Measurements from ENCODE around the gene PPP2R5B. TPM values are rescaled to one million over a fixed set of nuclear protein-coding genes. Genes with fewer than 3 reads are reported as not detected.
A peak's percentile ranks its signal among the peaks of the same experiment; 100 is the strongest.

The PPP2R5B gene
- total and polyA plus RNA-seq, 5 experiments from 2014 or later = 4.7 to 16.0 (median 6.6) TPM

GRCh38 chr11:64891880-64892279 lies 32.6 kb upstream of the PPP2R5B start:
- Mint-ChIP-seq H3K27me3 (no peaks in the 10 kb centered on the region), H3K4me3 (no peak overlapping the region), H3K27ac (peak overlapping the region in 2 of 10 donors; percentile 38 to 80), H3K9me3 (no peaks in the 10 kb centered on the region), H3K36me3 (peaks cover 0 to 7% (median 0%) of the 10 kb centered on the region in 3 donors), H3K4me1 (peaks cover 15 to 24% (median 19%) of the 10 kb centered on the region in 4 donors)
- POLR2A ChIA-PET = interaction anchor here (6.5 to 45.7 kb wide), 2 partner anchors 15 to 36 kb away, joined by 64 to 2449 read pairs; partner anchors contain the start of genes CDC42BPG and EHD1
- ATAC-seq (no peak), DNase-seq (no peak)

- Mint-ChIP-seq H3K4me3 (no peak overlapping the region), H3K9me3 (no peaks in the 10 kb centered on the region), H3K27ac (peak overlapping the region in 1 of 10 donors; percentile 36), H3K36me3 (peaks cover 0 to 11% (median 0%) of the 10 kb centered on the region in 3 donors), H3K4me1 (peaks cover 13 to 21% (median 16%) of the 10 kb centered on the region in 4 donors), H3K27me3 (no peaks in the 10 kb centered on the region)
- ATAC-seq (no peak), DNase-seq (no peak)
- POLR2A ChIA-PET = interaction anchor here (1.0 to 45.7 kb wide), 3 partner anchors 9 to 36 kb away, joined by 3 to 2449 read pairs (median 64); partner anchors contain the start of genes CDC42BPG and EHD1
Observed at GRCh38 chr11:64892411-64892831, 32.1 kb upstream of the PPP2R5B start.

GRCh38 chr11:64892838-64893193 lies 31.7 kb upstream of the PPP2R5B start:
- no peak for ATAC-seq

GRCh38 chr11:64893194-64894069 lies 31.1 kb upstream of the PPP2R5B start:
- POLR2A ChIA-PET = interaction anchor here (1.0 to 45.7 kb wide), 6 partner anchors 8 to 149 kb away, joined by 3 to 2449 read pairs (median 10); partner anchors contain the start of genes CDC42BPG, EHD1 and RASGRP2
- no peaks in the 10 kb centered on the region for H3K9me3 Mint-ChIP-seq
- ATAC-seq (no peak), DNase-seq (no peak)
- H3K4me1 Mint-ChIP-seq = peaks cover 4 to 13% (median 8%) of the 10 kb centered on the region in 4 donors
- H3K27ac Mint-ChIP-seq = peak overlapping the region in 1 of 10 donors; percentile 3
- peaks cover 0 to 19% (median 0%) of the 10 kb centered on the region in 3 donors for H3K36me3 Mint-ChIP-seq
- H3K27me3 Mint-ChIP-seq = no peaks in the 10 kb centered on the region
- H3K4me3 Mint-ChIP-seq = no peak overlapping the region

More at GRCh38 chr11:64892838-64893193, 31.7 kb upstream of the PPP2R5B start:
- peaks cover 10 to 19% (median 14%) of the 10 kb centered on the region in 4 donors for H3K4me1 Mint-ChIP-seq
- H3K9me3 Mint-ChIP-seq = no peaks in the 10 kb centered on the region
- H3K27ac Mint-ChIP-seq = peak overlapping the region in 1 of 10 donors; percentile 3
- peaks cover 0 to 15% (median 0%) of the 10 kb centered on the region in 3 donors for H3K36me3 Mint-ChIP-seq
- H3K4me3 Mint-ChIP-seq = no peak overlapping the region
- H3K27me3 Mint-ChIP-seq = no peaks in the 10 kb centered on the region
- no peak for DNase-seq
- POLR2A ChIA-PET = interaction anchor here (1.0 to 45.7 kb wide), 3 partner anchors 10 to 36 kb away, joined by 3 to 2449 read pairs (median 64); partner anchors contain the start of genes CDC42BPG and EHD1

- Mint-ChIP-seq H3K4me3 (no peak overlapping the region), H3K27ac (peak overlapping the region in 3 of 10 donors; percentile 9 to 68 (median 45)), H3K4me1 (peaks cover 6 to 11% (median 8%) of the 10 kb centered on the region in 4 donors), H3K9me3 (no peaks in the 10 kb centered on the region), H3K36me3 (peaks cover 0 to 26% (median under 1%) of the 10 kb centered on the region in 3 donors), H3K27me3 (no peaks in the 10 kb centered on the region)
- POLR2A ChIA-PET = interaction anchor here (1.1 to 45.7 kb wide), 4 partner anchors 9 to 150 kb away, joined by 4 to 2449 read pairs (median 10); partner anchors contain the start of genes CDC42BPG, EHD1 and RASGRP2
- peak; percentile 93 to 98 for ATAC-seq
- peak; percentile 80 to 95 (median 90) for DNase-seq
Observed at GRCh38 chr11:64894070-64894811, 30.2 kb upstream of the PPP2R5B start.

GRCh38 chr11:64894812-64895452 lies 29.6 kb upstream of the PPP2R5B start:
- Mint-ChIP-seq H3K9me3 (no peaks in the 10 kb centered on the region), H3K4me3 (no peak overlapping the region), H3K4me1 (peaks cover 7 to 12% (median 10%) of the 10 kb centered on the region in 4 donors), H3K36me3 (peaks cover 0 to 32% (median 3%) of the 10 kb centered on the region in 3 donors), H3K27me3 (no peaks in the 10 kb centered on the region), H3K27ac (peak overlapping the region in 1 of 10 donors; percentile 76)
- ATAC-seq = no peak
- no peak for DNase-seq
- POLR2A ChIA-PET = interaction anchor here (0.8 to 45.7 kb wide), 4 partner anchors 10 to 39 kb away, joined by 3 to 2449 read pairs (median 9); partner anchors contain the start of genes CDC42BPG and EHD1

GRCh38 chr11:64896448-64897022 lies 28.0 kb upstream of the PPP2R5B start:
- POLR2A ChIA-PET = interaction anchor here (0.6 to 45.7 kb wide), 2 partner anchors 40 to 210 kb away, joined by 4 to 2449 read pairs; partner anchors contain the start of gene CDC42BPG
- Mint-ChIP-seq H3K36me3 (peaks cover 0 to 42% (median 6%) of the 10 kb centered on the region in 3 donors), H3K9me3 (no peaks in the 10 kb centered on the region), H3K4me1 (peaks cover 14 to 21% (median 16%) of the 10 kb centered on the region in 4 donors), H3K27ac (peak overlapping the region in 2 of 10 donors; percentile 28 to 76), H3K4me3 (no peak overlapping the region), H3K27me3 (no peaks in the 10 kb centered on the region)
- no peak for DNase-seq
- no peak for ATAC-seq

GRCh38 chr11:64897381-64898075 lies 27.0 kb upstream of the PPP2R5B start:
- ATAC-seq = no peak
- Mint-ChIP-seq H3K9me3 (no peaks in the 10 kb centered on the region), H3K4me3 (no peak overlapping the region), H3K27ac (peak overlapping the region in 1 of 10 donors; percentile 48), H3K27me3 (no peaks in the 10 kb centered on the region), H3K4me1 (peaks cover 14 to 25% (median 15%) of the 10 kb centered on the region in 4 donors), H3K36me3 (peaks cover 0 to 48% (median 6%) of the 10 kb centered on the region in 3 donors)
- POLR2A ChIA-PET = interaction anchor here (45.7 kb wide), 1 partner anchor 41 kb away, joined by 2449 read pairs; the partner anchor contains the start of gene CDC42BPG
- no peak for DNase-seq

- H3K4me1 Mint-ChIP-seq = peaks cover 12 to 25% (median 15%) of the 10 kb centered on the region in 4 donors
- peak overlapping the region in 1 of 10 donors; percentile 79 for H3K27ac Mint-ChIP-seq
- DNase-seq (no peak), ATAC-seq (no peak)
- H3K9me3 Mint-ChIP-seq = no peaks in the 10 kb centered on the region
- H3K4me3 Mint-ChIP-seq = no peak overlapping the region
- H3K27me3 Mint-ChIP-seq = no peaks in the 10 kb centered on the region
- peaks cover 0 to 50% (median 6%) of the 10 kb centered on the region in 3 donors for H3K36me3 Mint-ChIP-seq
- POLR2A ChIA-PET = interaction anchor here (45.7 kb wide), 1 partner anchor 42 kb away, joined by 2449 read pairs; the partner anchor contains the start of gene CDC42BPG
Observed at GRCh38 chr11:64898076-64898445, 26.4 kb upstream of the PPP2R5B start.

GRCh38 chr11:64898541-64898940 lies 25.9 kb upstream of the PPP2R5B start:
- POLR2A ChIA-PET = interaction anchor here (45.7 kb wide), 1 partner anchor 42 kb away, joined by 2449 read pairs; the partner anchor contains the start of gene CDC42BPG
- H3K9me3 Mint-ChIP-seq = no peaks in the 10 kb centered on the region
- ATAC-seq = no peak
- no peak overlapping the region for H3K4me3 Mint-ChIP-seq
- DNase-seq = no peak
- peaks cover 12 to 25% (median 15%) of the 10 kb centered on the region in 4 donors for H3K4me1 Mint-ChIP-seq
- peak overlapping the region in 1 of 10 donors; percentile 79 for H3K27ac Mint-ChIP-seq
- H3K36me3 Mint-ChIP-seq = peaks cover 0 to 51% (median 6%) of the 10 kb centered on the region in 3 donors
- no peaks in the 10 kb centered on the region for H3K27me3 Mint-ChIP-seq
